Endothelial cell of umbilical vein (primary cell): ENCODE results near the gene SNCAIP. TPM values are rescaled to one million over a fixed set of nuclear protein-coding genes. Genes with fewer than 3 reads are reported as not detected.

Experiments
- BruUV-seq: library from RNA; stranded (reverse); fragments of 400-500 nt; replicated peaks from 2 replicates; lab custom pipeline; 2021; lab: Mats Ljungman, UMichigan
- CTCF ChIA-PET: fragments of 300-600, 350-600 bp; sonication (Branson Sonifier 250); formaldehyde crosslinking; loops from one replicate; lab custom pipeline; 2021; ENCODE audit warnings: antibody characterized with exemption, inconsistent platforms; lab: Charles Lee
- POLR2A ChIA-PET: fragments of 300-600, 350-600 bp; sonication (Branson Sonifier 250); formaldehyde crosslinking; loops from one replicate; lab custom pipeline; 2021; ENCODE audit warnings: antibody characterized with exemption, inconsistent platforms; lab: Charles Lee
- DNase-seq: peaks from one replicate; pipeline ENCODE4 v3.0.0-alpha.2; 2011; ENCODE audit warnings: low read depth, low spot score
- FAIRE-seq: peaks from 2 replicates; lab custom pipeline; 2011; peaks lifted over from hg19 to GRCh38; lab: Jason Lieb, UNC
- H2AFZ ChIP-seq: 2 replicates; pipeline ENCODE4 v1.6.0; 2012; ENCODE audit warnings: low read depth, low read length, control low read depth, inconsistent platforms
- H3K27ac ChIP-seq: 2 replicates; pipeline ENCODE4 v1.5.1; 2011; ENCODE audit warnings: low read depth, mild to moderate bottlenecking, control low read depth, low read length, moderate library complexity; ENCODE audit not compliant: insufficient read depth
- H3K27me3 ChIP-seq, 2 experiments: 2 replicates each; pipeline versions ENCODE4 v1.6.0 to v1.6.1; 2011; ENCODE audit warnings: low read length in 2 of 2, mixed read lengths in 1 of 2; ENCODE audit not compliant: control insufficient read depth in 2 of 2, insufficient read depth in 2 of 2
- H3K36me3 ChIP-seq, 2 experiments: 2 replicates in 1 of 2; 3 replicates in 1 of 2; pipeline ENCODE4 v1.5.1; 2011; ENCODE audit warnings: low read length in 2 of 2, mild to moderate bottlenecking in 1 of 2, moderate library complexity in 1 of 2; ENCODE audit not compliant: control insufficient read depth in 2 of 2, insufficient read depth in 2 of 2; ENCODE audit errors: extremely low read depth in 1 of 2
- H3K4me1 ChIP-seq: 3 replicates; pipeline ENCODE4 v1.5.1; 2011; ENCODE audit warnings: mild to moderate bottlenecking, low read length; ENCODE audit not compliant: control insufficient read depth, insufficient read depth; ENCODE audit errors: extremely low read depth
- H3K4me2 ChIP-seq: 2 replicates; pipeline ENCODE4 v1.6.1; 2011; ENCODE audit warnings: low read length, control low read depth, mixed read lengths; ENCODE audit not compliant: insufficient read depth
- H3K4me3 ChIP-seq, 3 experiments: fragments of 200-600 bp in 1 of 3; sonication (generic), shearing (Covaris generic) in 1 of 3; replicated peaks in 1 of 3; 2 replicates each; pipeline ENCODE4 v1.5.1; 2011 to 2016; ENCODE audit warnings: control low read depth in 3 of 3, low read length in 3 of 3, mild to moderate bottlenecking in 2 of 3, inconsistent platforms in 1 of 3, low read depth in 1 of 3, moderate library complexity in 1 of 3; ENCODE audit not compliant: insufficient read depth in 1 of 3
- H3K79me2 ChIP-seq: 2 replicates; pipeline ENCODE4 v1.6.0; 2012; ENCODE audit warnings: low read length, inconsistent platforms; ENCODE audit not compliant: control insufficient read depth, insufficient read depth
- H3K9ac ChIP-seq: replicated peaks from 2 replicates; pipeline ENCODE3; 2011; ENCODE audit warnings: low read length, control low read depth; ENCODE audit not compliant: insufficient read depth; ENCODE audit errors: extremely low read depth
- H3K9me1 ChIP-seq: replicated peaks from 3 replicates; pipeline ENCODE4 v1.6.0; 2011; ENCODE audit warnings: mild to moderate bottlenecking, low read length; ENCODE audit not compliant: control insufficient read depth, insufficient read depth; ENCODE audit errors: extremely low read depth
- H3K9me3 ChIP-seq: replicated peaks from 2 replicates; pipeline ENCODE4 v1.5.1; 2012; ENCODE audit warnings: low read length, inconsistent platforms; ENCODE audit not compliant: control insufficient read depth, insufficient read depth
- H4K20me1 ChIP-seq: replicated peaks from 2 replicates; pipeline ENCODE3; 2011; ENCODE audit warnings: mild to moderate bottlenecking, low read length; ENCODE audit not compliant: control insufficient read depth, insufficient read depth; ENCODE audit errors: extremely low read depth
- EZH2 ChIP-seq: IDR thresholded peaks from 2 replicates; pipeline ENCODE4 v1.6.1; 2012; ENCODE audit warnings: borderline replicate concordance, low read depth, mild to moderate bottlenecking, moderate library complexity, low read length, inconsistent platforms; ENCODE audit not compliant: severe bottlenecking
- FOS ChIP-seq: IDR thresholded peaks from 2 replicates; pipeline ENCODE4 v1.6.1; 2011; ENCODE audit warnings: mild to moderate bottlenecking, low read length, moderate library complexity, borderline replicate concordance; ENCODE audit not compliant: insufficient read depth
- GATA2 ChIP-seq: IDR thresholded peaks from 2 replicates; pipeline ENCODE4 v1.7.0; 2011; ENCODE audit warnings: low read depth, mild to moderate bottlenecking, moderate library complexity, mixed read lengths, low read length; ENCODE audit not compliant: insufficient read length, insufficient read depth
- JUN ChIP-seq: IDR thresholded peaks from 2 replicates; pipeline ENCODE4 v1.6.1; 2011; ENCODE audit warnings: borderline replicate concordance, low read depth; ENCODE audit not compliant: insufficient read length, insufficient read depth
- MYC ChIP-seq: IDR thresholded peaks from one replicate; pipeline ENCODE4 v1.6.1; 2011; ENCODE audit warnings: mild to moderate bottlenecking, low read depth, low read length
- POLR2A ChIP-seq: IDR thresholded peaks from 2 replicates; pipeline ENCODE4 v1.6.1; 2012; ENCODE audit warnings: low read depth, mild to moderate bottlenecking, control low read depth, low read length
- POLR2AphosphoS5 ChIP-seq: IDR thresholded peaks from 2 replicates; pipeline ENCODE4 v1.6.1; 2012; ENCODE audit warnings: low read depth, mild to moderate bottlenecking, control low read depth, low read length, moderate library complexity; ENCODE audit not compliant: insufficient read depth
- dilution Hi-C: fragments of 300-500 bp; cut with MboI; formaldehyde crosslinking; loops from one replicate; pipeline ENCODE4 v1.15.0; 2019; ENCODE audit warnings: low sequenced_read_pairs; ENCODE audit not compliant: extremely low pct_ligation_motif_present
- intact Hi-C: fragments of 100-400 bp; cut with micrococcal nuclease; formaldehyde crosslinking; loops from one replicate; pipeline ENCODE4 v1.10.0; 2022
- polyA plus RNA-seq, 4 experiments: library from polyadenylated mRNA; depleted of rRNA in 3 of 4; stranded (reverse) in 3 of 4; unstranded in 1 of 4; fragments of >200 nt; gene quantifications; 2 replicates each; pipeline versions ENCODE4 v1.2.1 to v1.2.3, GENCODE V29; 2011 to 2012; ENCODE audit warnings: missing spikeins in 1 of 4
- total RNA-seq: library from RNA; stranded (reverse); gene quantifications from 2 replicates; pipeline ENCODE4 v1.2.3, GENCODE V29; 2021
- TF ChIP-seq, protein P1 (sequence below): IDR thresholded peaks from 2 replicates; pipeline ENCODE4 v1.6.1; 2011; ENCODE audit not compliant: insufficient read depth, insufficient read length
- TF ChIP-seq, protein P2 (sequence below), 2 donors: IDR thresholded peaks; 1 replicate in 1 of 2; 2 replicates in 1 of 2; pipeline ENCODE4 v1.5.1; 2011; ENCODE audit warnings: low read length in 2 of 2, mild to moderate bottlenecking in 2 of 2, moderate library complexity in 2 of 2, control low read depth in 1 of 2, inconsistent platforms in 1 of 2, low read depth in 1 of 2; ENCODE audit not compliant: insufficient read depth in 1 of 2; ENCODE audit errors: extremely low read depth in 1 of 2

Gene SNCAIP
- total and polyA plus RNA-seq, 2 donors (not counting 3 experiments of a cell fraction or from before 2014, with no cell fraction given) = 13.1 to 42.0 TPM

DNA sequence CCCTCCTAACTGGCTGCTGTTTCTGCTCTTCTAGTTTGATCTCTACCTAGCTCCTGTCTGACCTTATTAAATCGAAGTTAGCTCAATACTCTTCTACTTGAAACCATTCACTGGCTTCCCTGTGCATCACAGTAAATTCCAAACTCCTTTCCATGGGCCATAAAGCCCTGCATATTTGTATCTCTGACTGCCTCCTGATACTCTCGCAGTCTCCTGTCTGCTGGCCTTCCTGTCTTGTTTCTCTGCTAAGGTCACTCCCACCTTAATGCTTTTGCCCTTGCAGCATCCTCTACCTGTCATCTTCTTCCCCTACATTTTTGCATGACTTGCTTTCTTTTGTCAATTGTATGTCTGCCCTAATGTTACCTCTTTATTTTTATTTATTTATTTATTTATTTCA lies 44.8 kb downstream of the SNCAIP start:
- FAIRE-seq (no peak), DNase-seq (no peak)
- dilution Hi-C loops = no loop called here
- H3K9me3 ChIP-seq = no peaks in the 10 kb centered on the region
- H3K4me2 ChIP-seq = no peak overlapping the region
- POLR2A ChIA-PET = no interaction called here
- no peak overlapping the region for H3K4me3 ChIP-seq
- H3K36me3 ChIP-seq = no peaks in the 10 kb centered on the region
- H2AFZ ChIP-seq = no peak overlapping the region
- H3K9ac ChIP-seq = no peak overlapping the region
- no peaks in the 10 kb centered on the region for H3K79me2 ChIP-seq
- BruUV-seq = no TSS peak
- no peaks in the 10 kb centered on the region for H4K20me1 ChIP-seq
- peaks cover 12% of the 10 kb centered on the region for H3K4me1 ChIP-seq
- TF ChIP-seq, protein P1, sequence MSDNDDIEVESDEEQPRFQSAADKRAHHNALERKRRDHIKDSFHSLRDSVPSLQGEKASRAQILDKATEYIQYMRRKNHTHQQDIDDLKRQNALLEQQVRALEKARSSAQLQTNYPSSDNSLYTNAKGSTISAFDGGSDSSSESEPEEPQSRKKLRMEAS = no peak
- TF ChIP-seq MYC (no peak), POLR2AphosphoS5 (no peak), FOS (no peak), EZH2 (no peak), POLR2A (no peak), JUN (no peak), GATA2 (no peak)
- TF ChIP-seq, protein P2, sequence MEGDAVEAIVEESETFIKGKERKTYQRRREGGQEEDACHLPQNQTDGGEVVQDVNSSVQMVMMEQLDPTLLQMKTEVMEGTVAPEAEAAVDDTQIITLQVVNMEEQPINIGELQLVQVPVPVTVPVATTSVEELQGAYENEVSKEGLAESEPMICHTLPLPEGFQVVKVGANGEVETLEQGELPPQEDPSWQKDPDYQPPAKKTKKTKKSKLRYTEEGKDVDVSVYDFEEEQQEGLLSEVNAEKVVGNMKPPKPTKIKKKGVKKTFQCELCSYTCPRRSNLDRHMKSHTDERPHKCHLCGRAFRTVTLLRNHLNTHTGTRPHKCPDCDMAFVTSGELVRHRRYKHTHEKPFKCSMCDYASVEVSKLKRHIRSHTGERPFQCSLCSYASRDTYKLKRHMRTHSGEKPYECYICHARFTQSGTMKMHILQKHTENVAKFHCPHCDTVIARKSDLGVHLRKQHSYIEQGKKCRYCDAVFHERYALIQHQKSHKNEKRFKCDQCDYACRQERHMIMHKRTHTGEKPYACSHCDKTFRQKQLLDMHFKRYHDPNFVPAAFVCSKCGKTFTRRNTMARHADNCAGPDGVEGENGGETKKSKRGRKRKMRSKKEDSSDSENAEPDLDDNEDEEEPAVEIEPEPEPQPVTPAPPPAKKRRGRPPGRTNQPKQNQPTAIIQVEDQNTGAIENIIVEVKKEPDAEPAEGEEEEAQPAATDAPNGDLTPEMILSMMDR (IDR thresholded peaks at IDR 0.05; ENCODE audit: extremely low read depth in 1 of 2, insufficient read depth in 1 of 2, low read depth in 1 of 2, low read length in 2 of 2) = no peak
- CTCF ChIA-PET = interaction anchor here (0.7 to 1.1 kb wide), 4 partner anchors 11 to 193 kb away, joined by 3 to 5 read pairs (median 3); no protein-coding TSS in a partner anchor
- no peak overlapping the region for H3K27ac ChIP-seq
- intact Hi-C loops = no loop called here
- H3K27me3 ChIP-seq = no peaks in the 10 kb centered on the region
- H3K9me1 ChIP-seq = no peaks in the 10 kb centered on the region
